HG02642 (cell line): ENCODE measurements around the gene FBXO46.
A peak's percentile ranks its signal among the peaks of the same experiment; 100 is the strongest.

Experiments used
- ATAC-seq: cut with Tn5 transposase; IDR thresholded peaks from one replicate; pipeline ENCODE4 v1.9.1; 2021; ENCODE audit warnings: mild to moderate bottlenecking; ENCODE audit not compliant: unreplicated experiment, poor library complexity

The FBXO46 gene, protein sequence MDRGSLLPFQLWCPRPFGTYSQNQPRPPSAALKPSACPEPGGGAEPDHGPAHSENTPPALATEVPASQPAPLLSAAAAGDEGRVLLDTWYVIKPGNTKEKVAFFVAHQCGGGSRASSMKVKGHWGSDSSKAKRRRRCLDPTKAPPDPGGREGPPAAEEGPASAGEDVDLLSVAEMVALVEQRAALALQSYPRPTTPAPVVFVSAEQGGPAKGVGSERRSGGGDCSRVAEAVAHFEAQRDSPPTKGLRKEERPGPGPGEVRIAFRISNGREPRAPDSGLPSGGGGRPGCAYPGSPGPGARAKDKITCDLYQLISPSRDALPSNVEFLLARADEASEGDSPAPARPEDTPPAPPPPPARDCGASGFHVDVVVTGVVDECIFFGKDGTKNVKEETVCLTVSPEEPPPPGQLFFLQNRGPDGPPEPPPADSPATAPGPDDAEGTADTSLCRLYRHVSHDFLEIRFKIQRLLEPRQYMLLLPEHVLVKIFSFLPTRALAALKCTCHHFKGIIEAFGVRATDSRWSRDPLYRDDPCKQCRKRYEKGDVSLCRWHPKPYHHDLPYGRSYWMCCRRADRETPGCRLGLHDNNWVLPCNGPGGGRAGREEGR

GRCh38 chr19:45730368-45731288, at the start of gene FBXO46:
Gene FBXO46 (minus strand): TSS chr19:45730896. CDS start chr19:45713495, 17,401 bp downstream.
- ATAC-seq, result peak; percentile 94

DNA sequence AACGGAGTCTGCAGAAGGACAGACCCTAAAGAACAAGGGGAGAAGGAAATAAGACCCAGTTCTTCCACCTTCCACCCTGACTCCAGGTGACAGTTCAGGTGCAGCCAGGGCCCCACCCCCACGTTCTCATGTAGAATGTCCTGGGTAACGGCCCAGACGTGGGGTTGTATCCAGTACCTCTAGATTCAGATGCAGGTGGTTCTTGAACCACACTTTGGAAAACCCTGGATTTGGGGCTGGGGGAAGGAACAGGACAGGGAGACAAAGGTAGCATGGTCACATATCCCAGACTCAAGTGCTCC, 49.4 kb upstream of the FBXO46 start:
- no peak for ATAC-seq

DNA sequence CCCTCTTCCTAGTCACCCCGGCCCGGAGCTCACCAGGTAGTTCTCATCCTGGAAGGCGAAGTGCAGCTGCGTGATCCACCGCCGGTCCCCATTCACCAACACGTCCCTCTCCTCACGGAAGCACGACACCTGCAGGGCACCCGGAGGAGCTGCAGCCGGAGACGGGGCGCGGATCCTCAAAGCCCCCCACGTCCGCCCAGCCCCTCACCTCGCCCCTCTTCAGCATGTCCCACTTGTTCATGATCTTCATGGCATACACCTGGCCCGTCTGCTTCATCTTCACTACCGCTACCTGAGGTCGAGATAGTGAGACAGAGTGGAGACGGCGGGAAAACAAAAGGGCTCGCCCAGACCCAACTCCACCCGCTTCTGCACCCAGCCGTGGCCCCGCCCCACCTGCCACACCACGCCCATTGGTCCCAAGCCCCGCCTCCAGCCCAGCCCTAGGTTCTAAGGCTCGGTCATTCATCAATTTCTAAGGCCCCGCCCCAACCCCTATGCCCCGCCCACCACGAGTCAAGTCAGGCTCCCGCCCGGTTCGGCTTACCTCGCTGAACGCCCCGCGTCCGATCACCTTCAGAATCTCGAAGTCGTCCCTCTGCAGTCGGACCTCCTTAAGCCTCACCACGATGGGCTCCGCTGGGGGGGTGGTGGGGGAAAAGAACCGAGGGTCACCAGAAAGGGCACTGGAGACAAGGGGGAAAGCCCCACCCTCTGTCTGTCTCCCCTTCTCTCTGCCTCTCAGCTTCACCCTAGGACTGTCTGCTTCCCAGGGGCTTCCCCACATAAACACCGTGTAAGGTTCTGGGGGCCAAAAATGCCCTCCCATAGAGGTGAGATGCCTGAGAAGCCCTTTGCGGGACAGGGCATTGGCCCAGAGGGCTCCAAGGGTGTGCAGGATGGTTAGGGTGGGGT, 48.8 kb upstream of the FBXO46 start:
- peak; percentile 77 for ATAC-seq

DNA sequence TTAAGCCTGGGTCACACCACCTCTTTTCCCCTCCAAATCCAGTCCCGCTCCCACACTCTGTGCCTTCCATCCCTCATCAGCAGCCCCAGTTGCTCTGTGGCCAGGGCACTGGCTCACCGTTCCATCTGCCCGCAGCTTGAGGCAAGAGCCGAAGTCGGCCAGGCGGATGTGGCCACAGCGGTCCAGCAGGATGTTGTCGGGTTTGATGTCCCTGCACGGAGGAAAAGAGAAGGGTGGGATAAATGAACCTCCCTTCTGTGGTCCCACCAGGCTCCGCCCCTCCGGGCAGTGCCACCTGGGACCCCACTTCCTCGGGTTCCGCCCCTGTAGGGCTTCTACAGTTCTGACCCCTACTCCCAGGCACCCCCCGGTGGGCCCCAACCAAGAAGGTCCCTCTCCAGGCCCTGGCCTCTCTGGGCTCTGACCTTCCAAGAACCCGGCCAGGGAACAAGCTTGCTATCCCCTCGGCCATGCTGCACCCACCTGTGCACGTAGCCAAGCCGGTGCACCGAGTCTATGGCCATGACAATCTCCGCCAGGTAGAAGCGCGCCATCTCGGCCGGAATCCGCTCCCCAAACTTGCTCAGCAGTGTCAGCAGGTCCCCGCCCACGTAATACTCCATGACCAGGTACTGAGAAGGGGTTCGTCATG, 47.4 kb upstream of the FBXO46 start:
- no peak for ATAC-seq

DNA sequence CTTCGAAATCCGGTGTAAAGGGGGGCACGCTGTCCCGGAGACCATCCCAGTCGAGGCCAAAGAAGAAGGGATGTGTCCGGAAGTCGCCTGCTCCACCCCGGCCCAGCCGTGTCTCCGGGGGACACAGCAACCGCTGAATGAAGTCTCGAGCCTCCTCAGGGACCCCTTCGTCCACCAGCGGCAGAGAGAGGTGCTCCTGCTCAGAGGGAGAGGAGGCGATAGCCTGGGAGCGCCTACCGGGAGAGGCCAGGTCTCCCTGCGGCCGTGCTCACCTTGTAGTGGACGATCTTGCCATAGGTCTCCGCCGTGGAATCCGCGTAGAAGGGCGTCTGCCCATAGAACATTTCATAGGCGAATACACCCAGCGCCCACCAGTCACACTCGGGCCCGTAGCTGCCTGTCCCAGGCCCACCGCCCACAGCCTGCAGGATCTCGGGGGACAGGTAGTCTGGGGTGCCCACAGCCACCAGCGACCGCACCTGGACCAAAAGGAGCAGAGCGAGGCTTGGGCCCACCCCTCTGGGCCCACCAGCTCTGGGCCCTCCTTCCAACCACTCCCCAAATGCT, 46.8 kb upstream of the FBXO46 start:
- no peak for ATAC-seq

- no peak for ATAC-seq
Measured at GRCh38 chr19:45774765-45775164, 44.1 kb upstream of the FBXO46 start.

GRCh38 chr19:45773384-45773783, 42.7 kb upstream of the FBXO46 start:
- ATAC-seq, result no peak

GRCh38 chr19:45772912-45773311, 42.2 kb upstream of the FBXO46 start:
- no peak for ATAC-seq

- no peak for ATAC-seq
Measured at GRCh38 chr19:45772130-45772840, 41.6 kb upstream of the FBXO46 start.

- ATAC-seq, result no peak
Measured at GRCh38 chr19:45771311-45771933, 40.7 kb upstream of the FBXO46 start.

DNA sequence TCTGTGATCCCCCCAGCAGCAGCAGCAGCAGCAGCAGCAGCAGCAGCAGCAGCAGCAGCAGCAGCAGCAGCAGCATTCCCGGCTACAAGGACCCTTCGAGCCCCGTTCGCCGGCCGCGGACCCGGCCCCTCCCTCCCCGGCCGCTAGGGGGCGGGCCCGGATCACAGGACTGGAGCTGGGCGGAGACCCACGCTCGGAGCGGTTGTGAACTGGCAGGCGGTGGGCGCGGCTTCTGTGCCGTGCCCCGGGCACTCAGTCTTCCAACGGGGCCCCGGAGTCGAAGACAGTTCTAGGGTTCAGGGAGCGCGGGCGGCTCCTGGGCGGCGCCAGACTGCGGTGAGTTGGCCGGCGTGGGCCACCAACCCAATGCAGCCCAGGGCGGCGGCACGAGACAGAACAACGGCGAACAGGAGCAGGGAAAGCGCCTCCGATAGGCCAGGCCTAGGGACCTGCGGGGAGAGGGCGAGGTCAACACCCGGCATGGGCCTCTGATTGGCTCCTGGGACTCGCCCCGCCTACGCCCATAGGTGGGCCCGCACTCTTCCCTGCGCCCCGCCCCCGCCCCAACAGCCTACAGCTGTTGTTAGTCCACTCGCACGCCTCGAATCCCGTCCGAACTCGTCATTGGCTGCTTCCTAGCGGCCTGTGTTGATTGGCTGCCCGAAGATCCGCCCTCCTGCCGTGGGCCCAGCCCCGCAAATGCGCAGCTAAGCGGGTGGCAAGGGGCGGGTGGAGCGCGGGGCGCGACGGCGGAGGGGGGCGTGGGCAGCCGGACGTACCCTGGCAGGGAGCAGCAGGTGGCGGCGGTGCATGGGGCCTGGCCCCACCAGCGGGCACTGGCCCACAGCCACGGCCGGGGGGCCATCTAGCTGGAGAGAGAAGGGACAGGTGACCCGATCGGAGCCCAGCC, 39.8 kb upstream of the FBXO46 start:
- peak; percentile 58 for ATAC-seq

DNA sequence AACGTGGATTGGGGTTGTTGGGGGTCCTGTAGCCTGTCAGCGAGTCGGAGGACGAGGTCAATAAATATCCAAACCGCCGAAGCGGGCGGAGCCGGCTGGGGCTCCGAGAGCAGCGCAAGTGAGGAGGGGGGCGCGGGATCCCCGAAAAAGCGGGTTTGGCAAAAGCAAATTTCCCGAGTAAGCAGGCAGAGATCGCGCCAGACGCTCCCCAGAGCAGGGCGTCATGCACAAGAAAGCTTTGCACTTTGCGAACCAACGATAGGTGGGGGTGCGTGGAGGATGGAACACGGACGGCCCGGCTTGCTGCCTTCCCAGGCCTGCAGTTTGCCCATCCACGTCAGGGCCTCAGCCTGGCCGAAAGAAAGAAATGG, 39.1 kb upstream of the FBXO46 start:
- ATAC-seq, result no peak

- peak; percentile 65 for ATAC-seq
Measured at GRCh38 chr19:45768984-45769782, 38.5 kb upstream of the FBXO46 start, which contains the start of gene SIX5. Gene SIX5 (minus strand): TSS chr19:45769252. CDS start chr19:45768844, 408 bp downstream.

DNA sequence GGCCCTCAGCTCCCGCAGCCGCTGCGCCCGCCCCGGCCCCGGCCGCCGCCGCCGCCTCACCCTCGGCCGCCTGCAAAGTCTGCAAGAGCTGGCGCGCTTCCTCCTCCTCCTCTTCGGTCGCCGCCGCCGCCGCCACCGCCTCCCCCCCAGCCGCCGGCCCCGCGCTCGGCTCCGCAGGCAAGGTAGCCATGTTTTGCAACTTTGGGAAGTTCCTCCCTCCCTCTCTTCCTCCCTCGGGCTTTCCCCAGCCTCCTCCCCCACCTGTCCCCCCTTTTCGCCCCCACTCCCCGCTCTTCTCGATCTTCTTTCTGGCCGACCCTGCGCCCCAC, 37.9 kb upstream of the FBXO46 start:
- no peak for ATAC-seq

- no peak for ATAC-seq
Measured at GRCh38 chr19:45767881-45768654, 37.4 kb upstream of the FBXO46 start.

- ATAC-seq, result no peak
Measured at GRCh38 chr19:45767410-45767880, 36.7 kb upstream of the FBXO46 start.
